IMR-90 (cell line): ENCODE measurements around the gene SLIT3. TPM values are rescaled to one million over a fixed set of nuclear protein-coding genes. Genes with fewer than 3 reads are reported as not detected.

Experiments used
- ATAC-seq: fragments of 200-7000 bp; cut with Tn5 transposase; 2 replicates; pipeline ENCODE4 v1.9.1; 2020; ENCODE audit warnings: low read depth, mild to moderate bottlenecking, moderate library complexity
- BruUV-seq: library from RNA; stranded (reverse); fragments of 400-500 nt; replicated peaks from 2 replicates; lab custom pipeline; 2021; lab: Mats Ljungman, UMichigan
- CTCF ChIA-PET: fragments of 300-600 bp; formaldehyde crosslinking; extraction: SDS; loops from one replicate; lab custom pipeline; 2021; ENCODE audit warnings: antibody characterized with exemption; lab: Yijun Ruan, JAX
- POLR2A ChIA-PET: fragments of 300-600 bp; sonication (Branson Sonifier 250); formaldehyde crosslinking; loops from one replicate; lab custom pipeline; 2022; ENCODE audit warnings: antibody characterized with exemption; ENCODE audit not compliant: unreplicated experiment; lab: Charles Lee
- DNase-seq: peaks from one replicate; pipeline ENCODE4 v3.0.0; 2013
- H2AFZ ChIP-seq: replicated peaks from 2 replicates; pipeline ENCODE3; 2013; ENCODE audit warnings: low read length, mild to moderate bottlenecking; ENCODE audit not compliant: poor library complexity
- H2AK5ac ChIP-seq: 2 replicates; pipeline ENCODE4 v1.6.1; 2013; ENCODE audit warnings: low read depth, low read length, inconsistent platforms
- H2AK9ac ChIP-seq: replicated peaks from 2 replicates; pipeline ENCODE3; 2013; ENCODE audit warnings: mild to moderate bottlenecking, low read depth, low read length, moderate library complexity; ENCODE audit not compliant: poor library complexity
- H2BK120ac ChIP-seq: 2 replicates; pipeline ENCODE4 v1.6.1; 2013; ENCODE audit warnings: low read depth, low read length, inconsistent platforms
- H2BK15ac ChIP-seq: 3 replicates; pipeline ENCODE4 v1.6.1; 2013; ENCODE audit warnings: low read depth, low read length, inconsistent platforms
- H2BK20ac ChIP-seq: 2 replicates; pipeline ENCODE4 v1.6.1; 2013; ENCODE audit warnings: low read depth, mild to moderate bottlenecking, inconsistent platforms, low read length, moderate library complexity
- H2BK5ac ChIP-seq: 2 replicates; pipeline ENCODE4 v1.6.1; 2013; ENCODE audit warnings: mild to moderate bottlenecking, low read depth, low read length, inconsistent platforms; ENCODE audit not compliant: poor library complexity, severe bottlenecking
- H3K14ac ChIP-seq: replicated peaks from 2 replicates; pipeline ENCODE4 v1.6.1; 2013; ENCODE audit warnings: low read depth, low read length, inconsistent platforms
- H3K18ac ChIP-seq: 2 replicates; pipeline ENCODE4 v1.6.1; 2013; ENCODE audit warnings: low read depth, low read length, control low read depth
- H3K23ac ChIP-seq: 2 replicates; pipeline ENCODE4 v1.6.1; 2013; ENCODE audit warnings: low read depth, low read length, inconsistent platforms
- H3K27ac ChIP-seq: 2 replicates; pipeline ENCODE4 v1.5.1; 2013; ENCODE audit warnings: mild to moderate bottlenecking, control low read depth, low read length; ENCODE audit not compliant: insufficient read depth
- H3K27me3 ChIP-seq: 2 replicates; pipeline ENCODE4 v1.6.1; 2013; ENCODE audit warnings: low read length; ENCODE audit not compliant: control insufficient read depth, insufficient read depth
- H3K36me3 ChIP-seq: 2 replicates; pipeline ENCODE4 v1.6.1; 2013; ENCODE audit warnings: low read length, mixed read lengths; ENCODE audit not compliant: control insufficient read depth, insufficient read depth
- H3K4ac ChIP-seq: 2 replicates; pipeline ENCODE4 v1.6.1; 2013; ENCODE audit warnings: low read depth, low read length, inconsistent platforms
- H3K4me1 ChIP-seq: 2 replicates; pipeline ENCODE4 v1.6.1; 2013; ENCODE audit warnings: low read length, mixed read lengths; ENCODE audit not compliant: control insufficient read depth, insufficient read depth
- H3K4me2 ChIP-seq: 2 replicates; pipeline ENCODE4 v1.6.1; 2013; ENCODE audit warnings: low read depth, mild to moderate bottlenecking, control low read depth, low read length, moderate library complexity
- H3K4me3 ChIP-seq: 2 replicates; pipeline ENCODE4 v1.5.1; 2013; ENCODE audit warnings: low read depth, mild to moderate bottlenecking, control low read depth, low read length, moderate library complexity; ENCODE audit not compliant: insufficient read depth
- H3K56ac ChIP-seq: 2 replicates; pipeline ENCODE4 v1.6.1; 2013; ENCODE audit warnings: low read length, inconsistent platforms; ENCODE audit not compliant: insufficient read depth; ENCODE audit errors: extremely low read depth
- H3K79me1 ChIP-seq, 2 experiments: 2 replicates each; pipeline ENCODE4 v1.6.1; 2013; ENCODE audit warnings: low read length in 2 of 2, inconsistent platforms in 1 of 2, low read depth in 1 of 2
- H3K9ac ChIP-seq: 2 replicates; pipeline ENCODE4 v1.6.1; 2013; ENCODE audit warnings: low read depth, low read length, control low read depth
- H3K9me1 ChIP-seq: 2 replicates; pipeline ENCODE4 v1.6.1; 2013; ENCODE audit warnings: low read length, inconsistent platforms; ENCODE audit not compliant: insufficient read depth
- H3K9me3 ChIP-seq: 2 replicates; pipeline ENCODE4 v1.6.1; 2013; ENCODE audit warnings: low read length; ENCODE audit not compliant: control insufficient read depth, insufficient read depth
- H4K20me1 ChIP-seq: 2 replicates; pipeline ENCODE4 v1.6.1; 2013; ENCODE audit warnings: low read length, inconsistent platforms; ENCODE audit not compliant: insufficient read depth
- H4K5ac ChIP-seq: 2 replicates; pipeline ENCODE4 v1.6.1; 2013; ENCODE audit warnings: mild to moderate bottlenecking, low read depth, low read length, control low read depth
- H4K8ac ChIP-seq, 2 experiments: 2 replicates each; pipeline ENCODE4 v1.6.1; 2013; ENCODE audit warnings: low read depth in 2 of 2, low read length in 2 of 2, control low read depth in 1 of 2, inconsistent platforms in 1 of 2
- H4K91ac ChIP-seq: 2 replicates; pipeline ENCODE4 v1.6.1; 2013; ENCODE audit warnings: low read depth, low read length, inconsistent platforms; ENCODE audit not compliant: insufficient read depth
- FOS ChIP-seq: fragments of 150-350 bp; IDR thresholded peaks from 2 replicates; pipeline ENCODE4 v1.6.1; 2016; ENCODE audit warnings: low read depth, low read length
- MAZ ChIP-seq: IDR thresholded peaks from 2 replicates; pipeline ENCODE4 v1.6.1; 2012; ENCODE audit warnings: low read depth, mild to moderate bottlenecking, low read length, improper control_type of control experiment, moderate library complexity, borderline replicate concordance
- USF2 ChIP-seq: fragments of 150-350 bp; IDR thresholded peaks from 2 replicates; pipeline ENCODE4 v1.6.1; 2017; ENCODE audit warnings: mild to moderate bottlenecking, antibody characterized with exemption, low read length, low read depth
- WGBS, 2 experiments: methylation state at CpG; one replicate each; pipeline versions ENCODE4 v1.1.5 to v1.1.7; 2013; ENCODE audit warnings: missing lambda C conversion rate in 2 of 2; ENCODE audit not compliant: insufficient read length in 1 of 2; ENCODE audit errors: extremely low coverage in 2 of 2; 5-methylcytosine and 5-hydroxymethylcytosine counted together
- dilution Hi-C: fragments of 300-500 bp; cut with HindIII; formaldehyde crosslinking; loops from one replicate; pipeline ENCODE4 v1.14.3; 2018; ENCODE audit warnings: low sequenced_read_pairs; ENCODE audit not compliant: unreplicated experiment
- in situ Hi-C: fragments of 300-500 bp; cut with MboI; formaldehyde crosslinking; loops from 3 replicates; pipeline ENCODE4 v1.14.3; 2019; ENCODE audit warnings: low sequenced_read_pairs, inconsistent platforms, mixed read lengths
- intact Hi-C: fragments of 100-400 bp; cut with micrococcal nuclease; formaldehyde crosslinking; loops from 2 replicates; pipeline ENCODE4 v1.10.0; 2022
- polyA plus RNA-seq, 3 experiments: library from polyadenylated mRNA; depleted of rRNA; stranded (reverse); fragments of >200 nt; gene quantifications; 2 replicates each; pipeline ENCODE4 v1.2.3, GENCODE V29; 2012; ENCODE audit warnings: low replicate concordance in 1 of 3
- total RNA-seq: library from RNA; depleted of rRNA; stranded (reverse); fragments of >200 nt; gene quantifications from 2 replicates; pipeline ENCODE4 v1.2.3, GENCODE V29; 2012

Gene SLIT3
- total and polyA plus RNA-seq, 2 of the 4 experiments (the other 2 are of a cell fraction) = 0.18 to 0.50 TPM

- no peaks in the 10 kb centered on the region for H4K20me1 ChIP-seq
- H3K9me1 ChIP-seq = no peaks in the 10 kb centered on the region
- H2BK120ac ChIP-seq = no peak overlapping the region
- no peak overlapping the region for H3K56ac ChIP-seq
- H3K4me3 ChIP-seq = no peak overlapping the region
- H2AFZ ChIP-seq = no peak overlapping the region
- H3K27me3 ChIP-seq = peaks cover 3% of the 10 kb centered on the region
- no peak overlapping the region for H3K9ac ChIP-seq
- no peak for TF ChIP-seq MAZ
- no peak for TF ChIP-seq FOS
- no peak for TF ChIP-seq USF2
- in situ Hi-C loops = loop anchor here (5.0 kb wide), 1 partner anchor 594 kb away; the partner anchor contains the start of gene SPDL1
- H4K91ac ChIP-seq = no peak overlapping the region
- no peak overlapping the region for H3K23ac ChIP-seq
- H3K4ac ChIP-seq = no peak overlapping the region
- no peak overlapping the region for H2BK20ac ChIP-seq
- H3K14ac ChIP-seq = no peak overlapping the region
- H3K27ac ChIP-seq = no peak overlapping the region
- H3K9me3 ChIP-seq = no peaks in the 10 kb centered on the region
- no peaks in the 10 kb centered on the region for H3K4me1 ChIP-seq
- dilution Hi-C loops = no loop called here
- DNase-seq (no peak), ATAC-seq (no peak)
- BruUV-seq = no TSS peak
- H2BK5ac ChIP-seq = no peak overlapping the region
- no CpG with 5 or more reads among the region's 2 CpGs for WGBS, 2 experiments
- no peak overlapping the region for H2AK5ac ChIP-seq
- no peak overlapping the region for H3K18ac ChIP-seq
- no peak overlapping the region for H2BK15ac ChIP-seq
- H3K4me2 ChIP-seq = no peak overlapping the region
- no peaks in the 10 kb centered on the region for H3K79me1 ChIP-seq
- H2AK9ac ChIP-seq = no peak overlapping the region
- H4K8ac ChIP-seq = no peak overlapping the region
- POLR2A ChIA-PET = no interaction called here
- H3K36me3 ChIP-seq = no peaks in the 10 kb centered on the region
- CTCF ChIA-PET = no interaction called here
- no peak overlapping the region for H4K5ac ChIP-seq
- intact Hi-C loops = loop anchor here (5.0 to 10.0 kb wide), 4 partner anchors 284 to 1086 kb away; no protein-coding TSS in a partner anchor
Measured at GRCh38 chr5:168988699-168989098, 312.2 kb downstream of the SLIT3 start.
